SK-MEL-5 (cell line): ENCODE results near the gene ARSJ. TPM values are rescaled to one million over a fixed set of nuclear protein-coding genes. Genes with fewer than 3 reads are reported as not detected.
"Not testable (repeated sequence)": the region's sequence is repeated elsewhere in the genome, so short reads cannot be mapped to it uniquely, and the experiment has no call there.

Experiments used
- DNase-seq: peaks from one replicate; pipeline ENCODE4 v3.0.0-alpha.2; 2016; ENCODE audit warnings: low read depth, low spot score
- in situ Hi-C: cut with HindIII; loops from 2 replicates; pipeline ENCODE4 v1.10.0; 2016; ENCODE audit warnings: low sequenced_read_pairs, high pct_unique_total_duplicates, low pct_unique_long_range_greater_than_20kb
- total RNA-seq: library from RNA; depleted of rRNA; stranded (reverse); fragments of >200 nt; shearing (Covaris generic); gene quantifications from 2 replicates; pipeline ENCODE4 v1.2.3, GENCODE V29; 2014

Gene ARSJ
- total RNA-seq, 1 experiment from 2014 or later, result 2.9 TPM

DNA sequence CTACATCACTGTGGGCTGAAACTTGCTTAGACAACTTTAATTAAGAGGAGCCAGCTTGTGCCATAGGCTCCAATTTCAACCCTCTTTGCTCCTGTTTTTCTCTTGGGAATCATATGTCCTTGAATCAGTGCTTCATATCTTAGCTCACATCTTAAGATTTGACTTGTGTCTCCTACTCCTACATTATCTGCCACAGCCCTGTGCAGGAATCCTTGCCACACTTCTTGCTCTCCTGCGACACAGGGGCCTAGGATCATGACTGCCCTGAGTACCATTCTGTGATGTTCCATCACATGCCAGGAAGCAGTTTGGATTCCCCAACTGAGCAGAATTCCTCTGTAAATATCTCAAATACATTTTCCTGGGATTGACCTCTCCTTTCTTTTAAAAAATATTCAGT lies 36.4 kb downstream of the ARSJ start:
- DNase-seq, result no peak
- in situ Hi-C loops, result no loop called here

DNA sequence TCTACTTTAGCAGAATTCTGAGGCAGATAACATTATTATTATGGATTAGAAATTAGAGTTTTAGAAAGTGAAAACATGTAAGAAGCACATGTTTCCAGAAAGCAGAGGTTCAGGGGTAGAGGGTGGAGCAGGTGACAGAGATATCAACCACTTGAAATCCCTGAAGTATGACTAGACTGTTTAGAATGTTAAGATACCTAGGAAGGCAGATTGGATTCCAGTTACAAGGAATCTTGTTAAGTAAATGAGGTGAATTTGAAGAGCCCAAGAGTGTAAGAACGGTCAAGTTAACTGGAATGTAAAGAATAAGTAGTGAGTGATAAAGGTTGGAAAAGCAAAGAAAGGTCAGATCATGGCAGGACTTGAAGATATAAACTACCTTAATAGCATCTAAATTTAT lies 37.6 kb downstream of the ARSJ start:
- no peak for DNase-seq
- in situ Hi-C loops, result no loop called here

GRCh38 chr4:113940103-113940502 lies 39.3 kb downstream of the ARSJ start:
- DNase-seq, in situ Hi-C loops: not testable (repeated sequence)

DNA sequence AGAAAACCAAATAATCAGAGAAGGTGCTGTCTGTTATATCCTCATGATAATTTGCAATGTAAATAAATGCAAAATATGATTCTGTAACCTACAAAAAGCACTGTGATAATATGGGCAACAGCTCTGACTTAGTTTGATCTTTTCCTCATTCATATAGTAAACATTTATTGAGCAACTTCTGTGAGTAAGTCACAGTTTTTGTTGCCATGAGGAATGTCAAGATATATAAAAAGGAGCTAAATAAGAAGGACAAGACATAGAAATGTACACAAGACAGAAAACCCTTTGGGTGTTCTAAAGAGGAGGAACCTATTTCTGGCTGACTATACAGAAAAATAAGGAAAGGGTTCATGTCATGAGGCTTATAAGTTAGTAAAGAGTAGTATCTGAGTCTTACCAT lies 44.3 kb downstream of the ARSJ start:
- DNase-seq, result no peak
- in situ Hi-C loops, result no loop called here

- in situ Hi-C loops, DNase-seq: not testable (repeated sequence)
These were observed 54.7 kb downstream of the ARSJ start for GRCh38 chr4:113924706-113925105.

DNA sequence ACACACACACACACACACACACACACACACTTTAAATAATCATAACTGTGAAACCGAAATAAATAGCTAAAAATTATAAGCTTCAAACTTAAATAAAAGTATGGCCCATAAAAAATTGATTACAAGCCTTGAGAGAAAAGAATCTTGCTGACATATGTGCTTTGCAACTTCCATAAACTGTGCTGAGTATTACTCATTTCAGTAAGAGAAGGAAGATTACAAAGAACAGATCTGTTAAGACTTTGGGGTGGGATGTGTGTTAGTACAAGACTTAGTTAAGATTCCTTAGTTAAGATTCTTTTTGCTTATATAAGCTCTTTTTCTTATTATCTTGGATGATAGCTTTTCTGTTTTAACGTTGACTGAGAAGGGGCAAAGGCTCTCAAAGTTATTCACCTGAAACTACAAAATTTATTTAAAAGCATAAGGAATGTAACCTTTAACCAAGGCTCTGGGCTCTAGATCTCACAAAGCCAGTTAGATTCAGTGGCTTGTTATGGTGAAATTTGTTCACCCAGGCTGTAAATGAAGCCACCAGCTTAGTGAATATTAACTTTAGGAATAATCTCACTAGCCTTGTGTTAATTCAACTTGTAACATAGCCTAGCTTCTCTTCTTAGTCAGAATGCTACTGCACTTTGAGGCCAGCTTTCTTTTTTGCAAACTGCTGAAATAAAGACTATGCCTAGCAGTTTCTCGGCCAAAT lies 58.2 kb downstream of the ARSJ start:
- peak; percentile 7 for DNase-seq
- in situ Hi-C loops, result no loop called here

- in situ Hi-C loops, result no loop called here
- no peak for DNase-seq
These were observed 59.8 kb downstream of the ARSJ start for GRCh38 chr4:113919611-113920010.

DNA sequence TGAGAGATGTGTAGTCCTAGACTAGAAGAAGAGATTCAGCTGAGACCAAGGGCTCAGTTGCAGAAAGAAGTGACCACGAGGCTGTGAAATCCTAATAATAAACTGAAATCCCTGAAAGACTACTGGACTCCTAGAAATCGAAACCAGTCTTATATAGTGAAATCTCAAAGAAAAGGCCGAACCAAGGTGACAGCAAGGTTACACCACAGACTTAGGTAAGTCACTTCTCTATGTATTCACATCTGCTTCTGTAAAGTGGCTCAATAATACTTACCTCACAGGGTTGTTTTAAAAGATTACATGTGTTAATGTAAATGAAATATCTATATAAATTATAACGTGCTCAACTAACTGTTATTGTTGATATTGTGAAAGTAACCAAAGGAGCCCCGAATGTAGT lies 60.3 kb downstream of the ARSJ start:
- in situ Hi-C loops, result no loop called here
- no peak for DNase-seq

DNA sequence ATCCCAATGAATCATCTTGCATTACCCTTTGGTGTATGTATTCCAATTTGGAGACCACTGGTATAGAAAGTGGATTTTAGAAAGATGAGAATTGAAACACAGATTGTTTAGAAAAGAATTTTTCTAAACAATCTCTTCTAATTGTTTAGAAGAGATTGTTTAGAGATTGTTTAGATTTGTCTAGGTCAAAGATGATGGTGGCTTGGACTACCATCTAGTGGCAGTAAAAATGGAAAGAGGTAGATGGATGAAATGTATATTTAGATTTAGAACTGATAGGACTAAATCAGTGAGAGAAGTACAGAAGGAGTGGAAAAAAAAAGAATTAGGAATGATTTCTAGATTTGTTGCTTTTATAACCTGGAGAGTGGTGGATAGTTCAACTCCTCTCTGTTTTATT lies 70.6 kb downstream of the ARSJ start:
- DNase-seq, result peak; percentile 17
- in situ Hi-C loops, result no loop called here

DNA sequence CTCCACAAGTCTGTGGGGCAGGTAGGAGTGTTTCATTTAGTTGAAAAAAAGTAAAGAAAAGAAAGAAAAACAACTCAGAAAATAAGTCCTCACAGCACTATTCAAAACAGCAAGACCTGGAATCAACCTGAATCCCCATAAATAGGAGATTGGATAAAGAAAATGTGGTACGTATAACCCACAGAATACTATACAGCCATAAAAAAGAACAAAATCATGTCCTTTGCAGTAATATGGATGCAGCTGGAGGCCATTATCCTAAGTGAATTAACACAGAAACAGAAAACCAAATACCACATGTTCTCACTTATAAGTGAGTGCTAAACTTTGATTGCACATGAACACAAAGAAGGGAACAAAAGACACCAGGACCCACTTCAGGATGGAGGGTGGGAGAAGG lies 71.9 kb downstream of the ARSJ start:
- no peak for DNase-seq
- in situ Hi-C loops, result no loop called here

GRCh38 chr4:113905301-113905700 lies 74.1 kb downstream of the ARSJ start:
- no peak for DNase-seq
- in situ Hi-C loops, result no loop called here

GRCh38 chr4:113904877-113905276 lies 74.6 kb downstream of the ARSJ start:
- DNase-seq, result no peak
- in situ Hi-C loops, result no loop called here

DNA sequence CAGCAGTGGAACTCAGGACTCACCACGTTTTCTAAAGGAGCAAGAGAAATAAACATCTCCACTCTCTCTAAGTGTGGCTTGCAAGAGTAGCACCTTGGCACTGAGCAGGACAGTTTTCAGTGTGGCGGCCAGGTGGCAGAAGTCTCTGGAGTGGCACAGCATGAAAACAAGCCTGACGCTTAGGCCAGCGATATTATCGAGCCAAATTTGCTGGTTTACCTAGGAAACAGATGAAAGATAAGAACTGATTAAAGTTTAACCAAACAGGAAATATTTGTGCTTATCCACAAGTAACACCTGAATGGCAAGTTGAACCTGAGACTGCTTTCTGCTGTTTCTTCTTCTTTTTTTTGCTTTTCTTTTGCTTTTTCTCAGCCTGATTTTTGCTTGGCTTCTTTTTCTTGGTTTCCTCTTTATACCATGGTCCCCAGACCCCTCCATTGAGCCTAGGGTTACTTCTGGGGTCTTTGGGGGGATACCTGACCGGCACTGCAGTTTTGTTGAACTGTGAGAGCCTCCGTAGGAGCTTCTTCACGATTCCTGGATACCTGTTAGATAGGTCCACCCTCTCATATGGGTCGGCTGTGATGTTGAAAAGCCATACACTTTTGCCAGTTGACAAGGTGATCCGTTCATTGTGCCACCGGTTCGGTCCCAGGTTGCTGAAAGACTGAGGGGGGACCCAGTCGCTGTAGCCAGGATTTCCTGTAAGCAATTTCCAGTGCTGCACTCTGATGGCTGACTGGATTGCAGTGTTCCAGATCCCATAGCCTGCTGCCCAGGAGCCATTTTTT lies 77.3 kb downstream of the ARSJ start:
- in situ Hi-C loops, result no loop called here
- no peak for DNase-seq

- in situ Hi-C loops, result no loop called here
- DNase-seq, result no peak
These were observed 80.0 kb downstream of the ARSJ start for GRCh38 chr4:113899271-113900070.

DNA sequence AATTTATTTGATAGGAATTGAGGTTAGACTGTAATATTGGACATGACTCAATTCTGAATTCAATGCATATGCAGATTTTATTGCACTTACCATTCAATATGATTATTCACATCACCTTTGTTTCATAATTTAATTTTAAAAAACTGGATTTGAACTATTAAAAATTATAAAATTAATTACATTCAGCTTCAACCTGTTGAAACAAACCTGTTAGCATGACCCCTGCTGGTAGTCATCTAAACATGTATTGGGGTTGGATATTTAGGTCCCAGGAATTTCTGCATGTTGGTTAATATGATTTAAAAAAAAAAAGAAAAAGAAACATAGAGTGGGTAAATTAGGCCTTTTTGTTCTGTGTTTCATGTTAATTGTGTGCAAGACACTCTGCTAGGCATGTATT lies 85.9 kb downstream of the ARSJ start:
- DNase-seq, result no peak
- in situ Hi-C loops, result no loop called here

DNA sequence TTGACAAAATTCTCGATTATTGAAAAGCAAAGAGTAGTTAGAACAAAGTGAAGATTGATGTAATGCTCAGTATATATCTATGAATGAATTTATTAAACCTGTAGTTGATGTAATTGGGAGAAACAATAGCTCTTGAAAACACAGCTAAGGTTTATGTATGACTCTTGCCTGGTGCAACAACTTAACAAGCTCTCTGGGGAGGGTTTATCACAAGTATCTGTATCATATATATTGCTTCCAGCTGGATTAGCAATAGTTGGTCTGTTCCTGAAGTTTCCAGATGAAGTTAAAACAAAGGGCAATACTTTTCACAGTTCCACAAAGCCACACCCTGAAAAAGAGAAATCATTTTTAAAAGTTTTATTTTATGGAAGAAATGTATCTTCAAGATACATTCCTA lies 91.4 kb downstream of the ARSJ start:
- in situ Hi-C loops, result no loop called here
- no peak for DNase-seq

DNA sequence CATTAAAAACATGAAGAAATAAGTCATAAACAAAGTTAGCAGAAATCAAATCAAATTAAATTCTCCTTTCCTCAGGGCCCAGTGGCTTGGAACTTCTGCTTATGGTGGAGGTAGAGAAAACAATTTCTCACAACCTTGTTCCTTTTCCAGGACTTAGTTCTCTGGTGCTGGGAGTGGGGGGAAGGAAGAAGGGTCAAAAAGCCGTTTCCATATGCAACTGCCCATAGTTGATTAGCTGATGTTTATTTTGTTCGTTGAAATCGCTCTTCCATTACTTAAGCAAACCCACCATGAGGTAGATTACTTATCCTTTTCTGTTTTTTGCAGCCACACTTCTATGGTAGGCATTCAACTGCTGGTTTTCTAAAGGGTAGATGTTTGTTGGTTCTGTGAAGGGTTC lies 94.2 kb downstream of the ARSJ start:
- in situ Hi-C loops, result no loop called here
- DNase-seq, result no peak

- in situ Hi-C loops, result no loop called here
- DNase-seq, result no peak
These were observed 94.8 kb downstream of the ARSJ start for GRCh38 chr4:113884655-113885054.
